ENCODE measurements around the gene PLCB1.

- TF ChIP-seq CTCF (IDR thresholded peaks at IDR 0.05) (no peak), POLR2A (IDR thresholded peaks at IDR 0.05) (no peak), POLR2AphosphoS5 (IDR thresholded peaks at IDR 0.05) (no peak)
These were observed 300.5 kb downstream of the PLCB1 start for GRCh38 chr20:8432435-8433148.

Data from breast epithelium (tissue), 3 donors.